Brain microvascular endothelial cell (primary cell): ENCODE data around the gene SMOC2.

ENCODE experiments used
- DNase-seq: peaks from one replicate; pipeline ENCODE4 v3.0.0-alpha.2; 2020
- H3K27ac ChIP-seq: fragments of 250-450 bp; sonication (Bioruptor Pico); 2 replicates; pipeline ENCODE4 v1.5.1; 2020; ENCODE audit warnings: mild to moderate bottlenecking, moderate library complexity
- H3K27me3 ChIP-seq: fragments of 250-450 bp; sonication (Bioruptor Pico); replicated peaks from 2 replicates; pipeline ENCODE4 v1.5.1; 2020; ENCODE audit warnings: mild to moderate bottlenecking
- H3K36me3 ChIP-seq: fragments of 250-450 bp; sonication (Bioruptor Pico); replicated peaks from 2 replicates; pipeline ENCODE4 v1.5.1; 2020; ENCODE audit warnings: mild to moderate bottlenecking
- H3K4me3 ChIP-seq: 2 replicates; pipeline ENCODE4 v1.5.1; 2011; ENCODE audit warnings: low read depth, mild to moderate bottlenecking, control low read depth, low read length, moderate library complexity
- CTCF ChIP-seq: IDR thresholded peaks from 2 replicates; pipeline ENCODE4 v1.5.1; 2011; ENCODE audit warnings: low read depth, mild to moderate bottlenecking, moderate library complexity, low read length, control low read depth, inconsistent platforms; ENCODE audit errors: missing control alignments
- in situ Hi-C: cut with HindIII; loops from 2 replicates; pipeline ENCODE4 v1.10.0; 2017; ENCODE audit warnings: low sequenced_read_pairs, low pct_ligation_motif_present

SMOC2 gene

GRCh38 chr6:168611691-168612090, 170.7 kb downstream of the SMOC2 start:
- in situ Hi-C loops: no loop called here
- no peak overlapping the region for H3K27ac ChIP-seq
- no peak for DNase-seq
- no peaks in the 10 kb centered on the region for H3K27me3 ChIP-seq
- no peak overlapping the region for H3K4me3 ChIP-seq
- no peaks in the 10 kb centered on the region for H3K36me3 ChIP-seq
- TF ChIP-seq CTCF: no peak

DNA sequence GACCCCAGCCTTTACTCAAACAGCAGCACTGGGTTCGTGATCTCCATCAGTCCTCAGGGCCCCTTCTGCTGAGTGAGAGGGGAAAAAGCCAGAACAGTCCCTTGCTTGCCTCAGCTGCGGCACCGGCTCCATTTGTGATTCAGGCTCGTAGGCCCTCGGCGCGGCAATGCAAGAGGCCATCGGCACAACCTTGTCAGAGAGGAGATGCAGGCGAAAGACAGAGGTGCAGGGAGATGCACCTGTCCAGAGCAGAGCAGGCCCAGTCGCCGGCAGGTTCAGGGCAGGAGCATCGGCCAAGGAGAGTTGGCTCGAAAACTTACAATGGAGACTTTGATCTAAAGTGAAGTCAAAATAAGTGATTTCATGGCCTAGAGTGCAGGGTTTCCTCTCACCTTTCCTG, 171.6 kb downstream of the SMOC2 start:
- DNase-seq: no peak
- H3K27me3 ChIP-seq: no peaks in the 10 kb centered on the region
- no peak overlapping the region for H3K27ac ChIP-seq
- no peak for TF ChIP-seq CTCF
- in situ Hi-C loops: no loop called here
- H3K36me3 ChIP-seq: no peaks in the 10 kb centered on the region
- no peak overlapping the region for H3K4me3 ChIP-seq

DNA sequence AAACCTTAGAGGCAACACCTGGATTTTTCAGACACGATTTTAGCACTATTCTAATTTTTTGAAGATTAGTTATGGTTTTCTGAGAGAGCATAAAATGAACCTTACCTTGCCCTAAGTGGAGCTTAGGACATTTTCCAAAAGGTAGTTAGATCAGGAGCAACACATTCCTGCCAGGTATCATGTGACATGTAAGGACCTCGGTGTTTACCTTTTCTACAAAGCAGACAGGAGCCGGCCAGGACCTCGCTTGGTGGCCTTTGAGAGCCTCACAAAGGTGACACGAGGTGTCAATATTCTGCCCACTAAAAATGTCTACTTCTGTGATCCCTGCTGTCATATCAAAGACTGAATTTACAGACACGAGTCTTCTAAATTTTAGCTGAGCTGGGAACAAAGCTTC, 174.9 kb downstream of the SMOC2 start:
- in situ Hi-C loops: no loop called here
- TF ChIP-seq CTCF: no peak
- no peaks in the 10 kb centered on the region for H3K36me3 ChIP-seq
- H3K4me3 ChIP-seq: no peak overlapping the region
- H3K27me3 ChIP-seq: no peaks in the 10 kb centered on the region
- no peak overlapping the region for H3K27ac ChIP-seq
- DNase-seq: no peak

- no peak overlapping the region for H3K4me3 ChIP-seq
- DNase-seq: no peak
- H3K27ac ChIP-seq: no peak overlapping the region
- H3K27me3 ChIP-seq: no peaks in the 10 kb centered on the region
- H3K36me3 ChIP-seq: no peaks in the 10 kb centered on the region
- no peak for TF ChIP-seq CTCF
- in situ Hi-C loops: no loop called here
Measured at GRCh38 chr6:168616816-168617765, 176.1 kb downstream of the SMOC2 start.

- DNase-seq: no peak
- Histone ChIP-seq H3K4me3 (no peak overlapping the region), H3K36me3 (no peaks in the 10 kb centered on the region), H3K27me3 (no peaks in the 10 kb centered on the region), H3K27ac (no peak overlapping the region)
- in situ Hi-C loops: no loop called here
- no peak for TF ChIP-seq CTCF
Measured at GRCh38 chr6:168618546-168619315, 177.7 kb downstream of the SMOC2 start.
